Rectal smooth muscle tissue (tissue), 1 donor: ENCODE results near the gene GLTP.

Source experiments
- H3K27ac ChIP-seq: one replicate; pipeline ENCODE4 v1.7.0; 2013; ENCODE audit warnings: low read depth, low read length, inconsistent platforms
- H3K27me3 ChIP-seq: one replicate; pipeline ENCODE4 v1.7.0; 2013; ENCODE audit warnings: low read length; ENCODE audit not compliant: control insufficient read depth, insufficient read depth
- H3K36me3 ChIP-seq: one replicate; pipeline ENCODE4 v1.7.0; 2013; ENCODE audit warnings: low read length; ENCODE audit not compliant: control insufficient read depth, insufficient read depth
- H3K4me1 ChIP-seq: one replicate; pipeline ENCODE4 v1.7.0; 2013; ENCODE audit warnings: low read length; ENCODE audit not compliant: control insufficient read depth, insufficient read depth
- H3K4me3 ChIP-seq: one replicate; pipeline ENCODE4 v1.7.0; 2013; ENCODE audit warnings: low read length
- H3K9ac ChIP-seq: one replicate; pipeline ENCODE4 v1.7.0; 2013; ENCODE audit warnings: low read length

GLTP gene

DNA sequence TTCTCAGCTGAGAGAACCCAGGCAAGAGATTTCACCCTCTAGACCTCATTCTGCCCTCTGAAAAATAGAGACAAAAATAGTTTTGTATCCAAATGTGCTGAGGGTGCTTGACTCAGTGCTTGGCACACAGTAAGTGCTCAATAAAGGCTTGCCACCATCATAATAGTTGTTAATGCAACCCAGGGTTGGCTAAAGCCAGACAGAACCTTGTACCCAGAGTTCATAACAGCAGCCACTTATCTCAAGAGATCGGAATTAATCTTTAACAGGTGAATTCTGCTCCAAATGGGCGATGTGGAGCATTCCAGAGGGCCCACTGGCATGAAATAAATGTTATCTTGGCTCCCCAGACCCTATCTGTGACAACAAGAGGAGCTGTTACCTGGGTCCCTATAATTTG is 50.1 kb downstream of the GLTP start:
- Histone ChIP-seq H3K4me3 (no peak overlapping the region), H3K4me1 (no peaks in the 10 kb centered on the region), H3K9ac (no peak overlapping the region), H3K27ac (no peak overlapping the region), H3K27me3 (peaks cover 14% of the 10 kb centered on the region), H3K36me3 (no peaks in the 10 kb centered on the region)

DNA sequence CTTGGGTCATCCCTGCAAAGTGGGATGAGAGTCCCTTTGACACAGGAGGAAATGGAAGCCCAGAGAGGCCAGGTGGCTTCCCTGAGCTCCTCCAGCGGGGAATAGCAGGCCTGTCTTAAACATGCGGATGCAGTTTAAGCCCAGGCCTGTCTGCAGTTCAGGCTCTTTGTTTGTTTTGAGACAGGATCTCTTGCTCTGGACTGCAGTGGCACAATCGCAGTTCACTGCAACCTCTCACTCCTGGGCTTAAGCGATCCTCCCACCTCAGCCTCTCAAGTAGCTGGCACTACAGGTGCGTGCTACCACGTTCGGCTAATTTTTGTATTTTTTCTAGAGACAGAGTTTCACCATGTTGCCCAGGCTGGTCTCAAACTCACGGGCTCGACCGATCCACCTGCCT is 50.7 kb downstream of the GLTP start:
- no peak overlapping the region for H3K27ac ChIP-seq
- H3K4me1 ChIP-seq: no peaks in the 10 kb centered on the region
- no peaks in the 10 kb centered on the region for H3K36me3 ChIP-seq
- peaks cover 14% of the 10 kb centered on the region for H3K27me3 ChIP-seq
- no peak overlapping the region for H3K4me3 ChIP-seq
- H3K9ac ChIP-seq: no peak overlapping the region

DNA sequence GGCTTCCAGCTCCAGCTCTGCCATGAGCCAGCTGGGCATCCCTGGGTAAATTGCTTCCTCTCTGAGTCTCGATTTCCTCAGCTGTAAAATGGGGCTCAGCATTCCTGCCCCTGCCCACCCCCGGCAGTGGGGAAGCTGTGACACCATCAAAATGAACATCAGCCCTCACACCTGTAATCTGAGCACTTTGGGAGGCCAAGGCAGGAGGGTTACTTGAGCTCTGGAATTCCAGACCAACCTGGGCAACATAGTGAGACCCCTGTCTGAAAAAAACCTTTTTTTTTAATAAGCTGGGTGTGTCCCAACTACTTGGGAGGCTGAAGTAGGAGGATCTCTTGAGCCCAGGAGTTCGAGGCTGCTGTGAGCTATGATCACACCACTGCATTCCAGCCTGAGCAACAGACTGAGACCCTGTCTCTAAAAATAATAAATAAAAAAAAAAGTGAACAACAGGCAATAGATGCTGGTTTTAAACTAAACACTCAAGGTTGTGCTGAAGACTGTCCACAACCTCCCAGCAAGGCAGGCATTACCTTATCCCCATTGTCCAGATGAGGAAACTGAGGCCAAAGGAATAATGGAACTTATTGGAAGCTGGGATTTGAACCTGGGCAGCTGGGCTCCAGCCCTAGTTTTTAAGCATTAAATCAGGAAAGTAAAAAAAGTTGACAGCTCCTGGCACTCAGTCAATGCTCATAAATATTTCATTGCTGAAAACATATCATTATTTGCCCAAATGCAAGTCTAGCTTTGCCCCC is 51.4 kb downstream of the GLTP start:
- Histone ChIP-seq H3K27me3 (peaks cover 14% of the 10 kb centered on the region), H3K36me3 (no peaks in the 10 kb centered on the region), H3K9ac (no peak overlapping the region), H3K27ac (no peak overlapping the region), H3K4me3 (no peak overlapping the region), H3K4me1 (no peaks in the 10 kb centered on the region)

DNA sequence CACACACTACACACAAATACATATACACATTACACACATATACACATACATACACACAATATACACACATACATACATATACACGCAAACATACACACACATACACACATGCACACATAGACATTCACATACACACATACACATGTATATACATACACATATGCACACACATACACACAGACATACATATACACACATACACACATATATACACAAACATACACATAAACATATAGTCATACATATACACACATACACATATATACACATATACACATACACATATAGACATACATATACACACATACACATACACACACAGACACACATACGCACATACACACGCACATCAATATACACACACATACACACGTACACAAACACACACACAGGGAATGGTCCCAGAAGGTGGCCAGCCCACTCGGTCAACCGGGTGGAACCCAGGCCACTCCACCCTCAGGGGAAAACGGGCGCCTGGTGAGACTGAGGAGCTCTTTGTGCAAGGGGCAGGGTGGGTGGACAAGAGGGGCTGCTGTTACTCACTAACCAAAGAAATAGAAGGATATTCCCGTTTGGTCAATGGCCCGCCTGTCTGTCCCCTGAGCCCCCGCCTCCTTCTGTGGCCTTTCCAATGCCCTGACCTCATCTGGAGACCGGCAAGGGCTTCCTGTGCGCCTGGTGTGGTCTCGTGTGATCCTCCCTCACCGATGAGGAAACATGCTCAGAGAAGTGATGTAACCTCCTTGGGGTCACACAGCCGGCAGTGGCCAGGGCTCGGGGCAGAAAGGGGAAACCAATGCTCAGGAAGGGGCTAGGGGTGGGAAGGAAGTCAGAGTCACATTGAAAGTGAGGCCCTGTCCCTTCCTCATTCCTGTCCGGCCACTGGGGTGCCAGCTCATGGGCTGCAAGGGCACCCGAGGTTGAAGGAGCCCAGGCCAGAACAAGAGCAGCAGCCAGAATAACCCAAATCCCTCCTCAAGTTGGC is 52.5 kb downstream of the GLTP start:
- no peak overlapping the region for H3K4me3 ChIP-seq
- peaks cover 10% of the 10 kb centered on the region for H3K27me3 ChIP-seq
- H3K4me1 ChIP-seq: no peaks in the 10 kb centered on the region
- no peak overlapping the region for H3K9ac ChIP-seq
- no peak overlapping the region for H3K27ac ChIP-seq
- no peaks in the 10 kb centered on the region for H3K36me3 ChIP-seq

DNA sequence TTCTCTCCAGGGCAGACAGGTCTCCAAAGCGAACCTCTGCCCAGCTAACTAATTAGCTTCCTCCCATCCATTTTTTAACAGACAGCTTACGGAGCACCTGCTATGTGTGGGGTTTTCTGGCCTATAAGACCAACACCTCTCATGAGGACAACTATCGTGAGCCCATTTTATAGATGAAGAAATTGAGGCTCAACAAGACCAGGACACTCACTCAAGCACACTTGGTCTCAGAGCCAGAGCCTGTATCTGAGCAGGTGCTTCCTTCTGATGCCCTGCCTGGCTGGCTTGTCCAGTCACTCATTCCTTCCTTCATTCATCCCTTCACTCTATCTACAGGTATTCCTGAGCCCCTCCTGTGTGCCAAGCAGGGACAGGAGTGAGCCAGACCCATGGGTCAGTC is 53.3 kb downstream of the GLTP start:
- no peak overlapping the region for H3K4me3 ChIP-seq
- H3K36me3 ChIP-seq: no peaks in the 10 kb centered on the region
- peaks cover 5% of the 10 kb centered on the region for H3K27me3 ChIP-seq
- H3K27ac ChIP-seq: no peak overlapping the region
- H3K4me1 ChIP-seq: no peaks in the 10 kb centered on the region
- H3K9ac ChIP-seq: no peak overlapping the region

DNA sequence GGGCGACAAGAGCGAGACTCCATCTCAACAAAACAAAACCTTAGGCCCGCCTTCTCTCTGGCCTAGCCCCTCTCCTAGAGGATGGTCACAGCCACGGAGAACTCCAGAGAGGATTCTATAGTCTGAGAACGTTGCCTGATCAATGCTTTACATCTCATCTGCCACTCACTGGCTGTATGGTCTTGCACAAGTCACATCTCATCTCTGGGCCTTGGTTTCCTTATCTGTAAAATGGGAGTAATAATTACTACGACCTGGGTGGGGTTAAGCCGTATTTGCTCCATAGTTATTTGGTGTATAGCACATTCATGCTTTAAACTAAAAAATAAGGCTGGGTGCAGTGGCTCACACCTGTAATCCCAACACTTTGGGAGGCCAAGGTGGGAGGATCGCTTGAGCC is 55.6 kb downstream of the GLTP start:
- Histone ChIP-seq H3K4me3 (no peak overlapping the region), H3K27me3 (no peaks in the 10 kb centered on the region), H3K9ac (no peak overlapping the region), H3K4me1 (no peaks in the 10 kb centered on the region), H3K36me3 (no peaks in the 10 kb centered on the region), H3K27ac (no peak overlapping the region)

DNA sequence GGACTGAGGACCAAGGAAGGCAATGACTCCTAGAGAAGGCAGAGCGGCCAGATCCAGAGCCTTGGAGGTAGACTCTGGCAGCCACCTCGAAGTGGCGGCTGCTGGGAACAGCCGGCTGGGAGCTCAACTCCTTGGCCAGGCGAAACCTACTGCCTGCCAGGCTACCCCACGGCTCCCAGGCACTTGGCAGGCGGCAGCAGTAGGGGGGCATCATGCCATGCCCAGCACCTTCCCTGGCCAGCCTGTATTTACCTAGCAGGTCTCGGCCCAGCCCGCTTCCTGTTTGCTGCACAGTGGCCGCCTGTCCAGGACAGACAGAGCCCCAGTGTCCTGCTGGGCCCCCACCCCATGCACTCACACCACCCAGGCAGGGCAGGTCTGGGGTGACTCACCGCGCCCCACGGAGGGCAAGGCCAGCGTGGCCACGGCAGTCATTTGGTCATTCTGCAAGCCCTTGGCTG is 57.4 kb downstream of the GLTP start:
- H3K4me3 ChIP-seq: no peak overlapping the region
- no peaks in the 10 kb centered on the region for H3K4me1 ChIP-seq
- H3K27me3 ChIP-seq: peaks cover 3% of the 10 kb centered on the region
- H3K27ac ChIP-seq: no peak overlapping the region
- H3K36me3 ChIP-seq: no peaks in the 10 kb centered on the region
- H3K9ac ChIP-seq: no peak overlapping the region

DNA sequence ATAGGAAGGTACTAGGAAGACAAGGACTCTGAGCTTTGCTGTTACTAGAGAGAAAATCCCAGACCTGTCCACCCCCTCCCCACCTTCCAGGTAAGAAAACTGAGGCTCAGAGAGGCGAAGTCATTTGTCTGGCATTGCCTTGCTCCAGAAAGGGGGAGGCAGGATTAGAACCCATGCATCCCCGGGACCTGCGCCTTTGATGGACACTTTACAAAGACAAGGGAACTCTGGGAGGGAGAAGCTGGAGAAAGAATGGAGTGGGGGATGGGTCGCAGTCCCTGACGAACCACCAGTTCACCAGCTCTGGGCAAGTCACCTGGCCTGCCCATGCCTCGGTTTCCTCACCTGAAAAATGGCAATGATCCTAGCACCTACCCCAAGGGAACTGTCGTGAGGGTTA is 57.9 kb downstream of the GLTP start:
- Histone ChIP-seq H3K27me3 (peaks cover 3% of the 10 kb centered on the region), H3K9ac (no peak overlapping the region), H3K4me1 (no peaks in the 10 kb centered on the region), H3K4me3 (no peak overlapping the region), H3K27ac (no peak overlapping the region), H3K36me3 (no peaks in the 10 kb centered on the region)

DNA sequence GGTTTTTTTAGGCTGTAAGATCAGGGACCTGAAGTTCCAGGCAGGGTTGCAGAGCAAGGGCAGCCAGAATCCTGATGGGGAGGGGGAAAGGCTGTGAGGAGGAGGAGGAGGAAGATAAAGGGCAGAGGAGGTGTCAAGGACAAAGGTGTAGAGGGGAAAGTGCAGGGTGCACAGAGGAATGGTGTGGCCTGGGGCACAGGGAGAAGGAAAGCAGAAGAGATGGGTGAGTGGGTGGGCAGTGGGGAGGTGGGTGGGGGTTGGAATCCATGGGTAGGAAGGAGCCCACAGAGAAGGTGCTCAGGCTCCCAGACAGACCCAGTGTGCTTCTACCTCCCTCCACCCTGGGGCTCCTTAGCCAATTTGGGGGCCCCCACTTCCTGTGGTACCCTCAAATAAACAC is 58.4 kb downstream of the GLTP start:
- no peaks in the 10 kb centered on the region for H3K36me3 ChIP-seq
- H3K27ac ChIP-seq: no peak overlapping the region
- H3K9ac ChIP-seq: no peak overlapping the region
- H3K4me3 ChIP-seq: no peak overlapping the region
- no peaks in the 10 kb centered on the region for H3K4me1 ChIP-seq
- peaks cover 3% of the 10 kb centered on the region for H3K27me3 ChIP-seq

DNA sequence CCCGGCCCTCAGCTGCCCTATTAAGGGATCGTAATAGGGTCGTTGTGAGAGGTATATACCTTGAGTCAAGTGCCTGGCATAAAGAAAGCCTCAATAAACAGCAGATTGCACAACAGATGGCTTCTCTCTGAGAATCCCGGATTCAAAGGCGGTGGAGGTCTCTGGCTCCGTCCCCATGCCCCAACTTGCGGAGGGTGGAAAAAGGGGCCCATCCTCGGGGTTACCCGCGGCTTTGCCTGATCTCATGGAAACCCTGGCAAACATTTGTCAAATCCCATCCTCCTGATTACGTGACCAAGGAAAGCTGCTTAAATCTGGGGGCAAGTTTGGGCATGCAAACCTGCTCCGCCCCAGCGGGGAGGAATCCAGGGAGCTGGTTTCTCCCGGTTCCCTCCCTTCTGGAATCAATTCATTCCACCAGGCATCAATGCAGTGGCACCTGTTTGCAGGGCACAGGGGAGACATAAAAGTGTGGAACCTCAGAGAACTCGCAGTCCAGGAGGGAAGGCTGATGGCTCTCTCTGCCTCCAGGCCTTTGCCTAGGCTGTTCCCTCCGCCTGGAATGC is 59.4 kb downstream of the GLTP start:
- Histone ChIP-seq H3K36me3 (no peaks in the 10 kb centered on the region), H3K4me3 (no peak overlapping the region), H3K4me1 (no peaks in the 10 kb centered on the region), H3K27me3 (peaks cover 3% of the 10 kb centered on the region), H3K9ac (no peak overlapping the region), H3K27ac (no peak overlapping the region)

DNA sequence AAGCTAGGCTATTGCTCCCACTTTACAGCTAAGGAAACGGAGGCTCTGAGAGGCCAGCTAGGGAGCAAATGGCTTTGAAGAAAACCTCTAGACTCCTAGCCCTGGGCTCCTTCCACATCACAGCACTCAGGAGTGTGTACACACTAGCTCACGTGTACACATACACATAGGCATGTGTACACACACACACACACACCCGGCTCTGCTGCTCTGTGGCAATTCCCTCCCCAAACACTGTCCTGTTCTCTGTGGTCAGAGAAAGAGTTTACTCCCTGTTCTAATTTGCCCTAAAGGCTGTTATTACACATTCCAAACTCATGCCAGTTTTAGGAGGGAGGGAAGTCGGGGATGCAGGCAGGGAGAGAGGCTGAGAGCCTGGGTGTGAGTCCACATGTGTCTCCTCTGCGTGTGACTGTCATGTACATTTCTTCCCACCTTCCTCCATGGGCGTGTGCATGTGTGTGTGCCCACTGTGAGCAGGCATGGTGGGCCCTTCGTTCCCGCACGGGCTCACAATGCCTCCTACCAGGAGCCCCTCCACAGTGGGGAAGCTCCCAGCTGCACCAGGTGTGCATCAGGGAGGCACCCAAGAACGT is 61.3 kb downstream of the GLTP start:
- Histone ChIP-seq H3K27ac (no peak overlapping the region), H3K27me3 (peaks cover 3% of the 10 kb centered on the region), H3K4me1 (no peaks in the 10 kb centered on the region), H3K4me3 (no peak overlapping the region), H3K36me3 (no peaks in the 10 kb centered on the region), H3K9ac (no peak overlapping the region)

DNA sequence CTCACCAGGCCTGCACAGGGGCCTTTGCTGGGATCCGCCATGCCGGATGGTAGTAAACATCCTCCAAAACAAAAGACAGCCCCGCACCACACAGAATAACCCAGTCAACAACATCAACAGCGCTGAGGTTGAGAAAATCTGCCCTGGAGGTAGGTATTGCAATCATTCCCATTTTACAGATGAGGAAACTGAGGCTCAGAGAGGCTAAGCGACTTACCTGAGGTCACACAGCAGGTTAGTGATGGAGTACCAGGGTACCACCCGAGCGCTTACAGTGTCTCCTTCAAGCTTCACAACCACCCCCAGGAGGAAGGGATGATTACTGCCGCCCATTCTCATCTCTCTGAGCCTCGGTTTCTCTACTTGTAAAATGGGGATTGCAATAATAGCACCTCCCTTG is 62.1 kb downstream of the GLTP start:
- no peak overlapping the region for H3K9ac ChIP-seq
- H3K4me3 ChIP-seq: no peak overlapping the region
- no peak overlapping the region for H3K27ac ChIP-seq
- no peaks in the 10 kb centered on the region for H3K4me1 ChIP-seq
- H3K36me3 ChIP-seq: no peaks in the 10 kb centered on the region
- H3K27me3 ChIP-seq: peaks cover 3% of the 10 kb centered on the region
